HepG2 (cell line): ENCODE data around the gene PDPK1. TPM values are rescaled to one million over a fixed set of nuclear protein-coding genes. Genes with fewer than 3 reads are reported as not detected.
A peak's percentile ranks its signal among the peaks of the same experiment; 100 is the strongest.

Source experiments
- ATF3 ChIP-seq: sonication (generic); formaldehyde crosslinking; IDR thresholded peaks from 2 replicates; pipeline ENCODE4 v1.4.0; 2020; ENCODE audit warnings: missing genetic modification reagents
- ATF7 ChIP-seq, 2 experiments: fragments of 450-650 bp in 1 of 2; sonication (generic) in 1 of 2; formaldehyde crosslinking in 1 of 2; IDR thresholded peaks; 2 replicates each; pipeline versions ENCODE4 v1.4.0 to v1.6.1; 2016 to 2020; ENCODE audit warnings: antibody characterized with exemption in 1 of 2, mild to moderate bottlenecking in 1 of 2, missing genetic modification reagents in 1 of 2
- BCL6 ChIP-seq: IDR thresholded peaks from 2 replicates; pipeline ENCODE4 v1.6.1; 2016; ENCODE audit warnings: missing genetic modification reagents, missing compliant biosample characterization
- BRCA1 ChIP-seq: sonication (generic); formaldehyde crosslinking; IDR thresholded peaks from 2 replicates; pipeline ENCODE4 v1.4.0; 2020; ENCODE audit warnings: missing genetic modification reagents
- ELF1 ChIP-seq: sonication (generic); formaldehyde crosslinking; IDR thresholded peaks from 2 replicates; pipeline ENCODE4 v1.4.0; 2020; ENCODE audit warnings: missing genetic modification reagents
- ELF3 ChIP-seq: IDR thresholded peaks from 2 replicates; pipeline ENCODE4 v1.6.1; 2016; ENCODE audit warnings: missing genetic modification reagents, missing compliant biosample characterization
- FOXC1 ChIP-seq: sonication (generic); formaldehyde crosslinking; IDR thresholded peaks from 2 replicates; pipeline ENCODE4 v1.8.0; 2022; ENCODE audit warnings: mild to moderate bottlenecking, missing genetic modification reagents, borderline replicate concordance
- FOXJ3 ChIP-seq: sonication (generic); formaldehyde crosslinking; IDR thresholded peaks from 2 replicates; pipeline ENCODE4 v1.4.0; 2020; ENCODE audit warnings: missing genetic modification reagents, mild to moderate bottlenecking, borderline replicate concordance
- FOXK1 ChIP-seq: sonication (generic); formaldehyde crosslinking; IDR thresholded peaks from 2 replicates; pipeline ENCODE4 v1.4.0; 2020; ENCODE audit warnings: low read depth, missing genetic modification reagents, borderline replicate concordance
- HHEX ChIP-seq: IDR thresholded peaks from 2 replicates; pipeline ENCODE4 v1.6.1; 2016; ENCODE audit warnings: control low read depth
- IRX3 ChIP-seq: sonication (generic); formaldehyde crosslinking; IDR thresholded peaks from 2 replicates; pipeline ENCODE4 v1.8.1; 2023; ENCODE audit warnings: mild to moderate bottlenecking, low read depth, missing genetic modification reagents, borderline replicate concordance
- KLF9 ChIP-seq: IDR thresholded peaks from 2 replicates; pipeline ENCODE4 v1.6.1; 2016; ENCODE audit warnings: low read depth
- KMT2A ChIP-seq: sonication (generic); formaldehyde crosslinking; IDR thresholded peaks from 2 replicates; pipeline ENCODE4 v1.4.0; 2020; ENCODE audit warnings: missing genetic modification reagents
- MAFG ChIP-seq: sonication (generic); formaldehyde crosslinking; IDR thresholded peaks from 2 replicates; pipeline ENCODE4 v1.5.1; 2020; ENCODE audit warnings: mild to moderate bottlenecking, missing genetic modification reagents
- NCOA2 ChIP-seq: sonication (generic); formaldehyde crosslinking; IDR thresholded peaks from 2 replicates; pipeline ENCODE4 v1.8.0; 2022; ENCODE audit warnings: inconsistent platforms
- NFE2L2 ChIP-seq: fragments of 150-350 bp; IDR thresholded peaks from 2 replicates; pipeline ENCODE4 v1.6.1; 2014; ENCODE audit warnings: low read length
- NFKB2 ChIP-seq: sonication (generic); formaldehyde crosslinking; IDR thresholded peaks from 2 replicates; pipeline ENCODE4 v1.4.0; 2020; ENCODE audit warnings: missing genetic modification reagents, borderline replicate concordance
- NFKBIZ ChIP-seq: IDR thresholded peaks from 2 replicates; pipeline ENCODE4 v1.6.1; 2018; ENCODE audit warnings: missing genetic modification reagents, missing compliant biosample characterization
- NPAS2 ChIP-seq: sonication (generic); formaldehyde crosslinking; IDR thresholded peaks from 2 replicates; pipeline ENCODE4 v1.8.0; 2022; ENCODE audit warnings: mild to moderate bottlenecking, missing genetic modification reagents, borderline replicate concordance
- PAWR ChIP-seq: sonication (generic); formaldehyde crosslinking; IDR thresholded peaks from 2 replicates; pipeline ENCODE4 v1.4.0; 2020; ENCODE audit warnings: missing genetic modification reagents, mild to moderate bottlenecking, borderline replicate concordance
- POGK ChIP-seq: sonication (generic); formaldehyde crosslinking; conservative IDR thresholded peaks from 2 replicates; pipeline ENCODE4 v1.8.0; 2022; ENCODE audit warnings: mild to moderate bottlenecking, moderate library complexity, missing genetic modification reagents
- PRPF4 ChIP-seq: fragments of 200-400 bp; formaldehyde crosslinking; IDR thresholded peaks from 2 replicates; pipeline ENCODE4 v1.6.1; 2016; ENCODE audit warnings: low read length, low read depth; ENCODE audit not compliant: poor library complexity, severe bottlenecking
- RFXAP ChIP-seq: sonication (generic); formaldehyde crosslinking; IDR thresholded peaks from 2 replicates; pipeline ENCODE4 v1.4.0; 2020; ENCODE audit warnings: missing genetic modification reagents, borderline replicate concordance
- SNRNP70 ChIP-seq: fragments of 200-400 bp; formaldehyde crosslinking; IDR thresholded peaks from 2 replicates; pipeline ENCODE4 v1.6.1; 2017; ENCODE audit warnings: mild to moderate bottlenecking, low read depth, low read length, moderate library complexity
- SP4 ChIP-seq: sonication (generic); formaldehyde crosslinking; IDR thresholded peaks from 2 replicates; pipeline ENCODE4 v1.8.1; 2023; ENCODE audit warnings: mild to moderate bottlenecking, missing genetic modification reagents
- ZNF224 ChIP-seq: sonication (generic); formaldehyde crosslinking; IDR thresholded peaks from 2 replicates; pipeline ENCODE4 v1.5.0; 2020; ENCODE audit warnings: mild to moderate bottlenecking, missing genetic modification reagents
- ZNF225 ChIP-seq: sonication (generic); formaldehyde crosslinking; IDR thresholded peaks from 2 replicates; pipeline ENCODE4 v1.4.0; 2020; ENCODE audit warnings: mild to moderate bottlenecking, missing genetic modification reagents
- polyA plus RNA-seq, 8 experiments: library from polyadenylated mRNA; depleted of rRNA in 3 of 8; stranded (reverse) in 7 of 8; unstranded in 1 of 8; fragments of >200 nt; fragmentation: Illumina TruSeq in 4 of 8; extraction: Trizol in 4 of 8; gene quantifications; 2 replicates each; pipeline versions ENCODE4 v1.2.1 to v1.2.3, GENCODE V29; 2011 to 2016; ENCODE audit warnings: low read depth in 4 of 8, missing spikeins in 1 of 8, mixed read lengths in 1 of 8; ENCODE audit not compliant: insufficient read depth in 1 of 8
- total RNA-seq, 5 experiments: library from RNA; depleted of rRNA; stranded (reverse); fragments of >200 nt; fragmentation: Illumina TruSeq; extraction: Trizol; gene quantifications; 2 replicates each; pipeline ENCODE4 v1.2.3, GENCODE V29; 2016; ENCODE audit warnings: low read depth in 1 of 5

Gene PDPK1
- total and polyA plus RNA-seq, 2 of the 13 experiments (the other 11 are each of a cell fraction or from before 2014, with no cell fraction given) = 59.6 to 129 TPM

GRCh38 chr16:2603165-2604015, 65.6 kb downstream of the PDPK1 start (continued):
- peak; percentile 90 for TF ChIP-seq ELF1
- no peak for TF ChIP-seq SNRNP70
- 0 out of 2 replicates have a peak, but pooled peaks have one; percentile 57 for TF ChIP-seq PAWR (CRISPR knock-in tag)
- TF ChIP-seq ZNF225 = 0 out of 2 replicates have a peak, but pooled peaks have one; percentile 47
- TF ChIP-seq KLF9 = peak; percentile 70; the same call in 1 of the 2 replicates
- no peak; the same call in 1 of the 2 replicates for TF ChIP-seq ATF3
- peak; percentile 88; the same call in 1 of the 2 replicates for TF ChIP-seq RFXAP (CRISPR knock-in tag)
- TF ChIP-seq KMT2A (CRISPR knock-in tag) = peak; percentile 99
- TF ChIP-seq POGK (CRISPR knock-in tag) = peak; percentile 75
- no peak for TF ChIP-seq PRPF4
- TF ChIP-seq MAFG (CRISPR knock-in tag) = no peak
- TF ChIP-seq ZNF224 = no peak
- no peak for TF ChIP-seq BRCA1 (CRISPR knock-in tag)
- TF ChIP-seq BCL6 (CRISPR knock-in tag) = peak; percentile 29; the same call in 1 of the 2 replicates
- 0 out of 2 replicates have a peak, but pooled peaks have one; percentile 29 for TF ChIP-seq HHEX (CRISPR knock-in tag)
- TF ChIP-seq ATF7 (IDR thresholded peaks at IDR 0.05) = no peak
- TF ChIP-seq ATF7 (CRISPR knock-in tag; IDR thresholded peaks at IDR 0.05) = no peak
- no peak for TF ChIP-seq NPAS2 (CRISPR knock-in tag)
- TF ChIP-seq IRX3 (CRISPR knock-in tag) = no peak; the same call in 1 of the 2 replicates
- peak; percentile 67; the same call in 1 of the 2 replicates for TF ChIP-seq FOXJ3 (CRISPR knock-in tag)
- peak; percentile 90; the same call in 1 of the 2 replicates for TF ChIP-seq NFKB2 (CRISPR knock-in tag)
- TF ChIP-seq NFE2L2 = no peak
- peak; percentile 28; the same call in 1 of the 2 replicates for TF ChIP-seq ELF3 (CRISPR knock-in tag)
- peak; percentile 64 for TF ChIP-seq NCOA2
- peak; percentile 75; the same call in 1 of the 2 replicates for TF ChIP-seq NFKBIZ (CRISPR knock-in tag)
- TF ChIP-seq FOXK1 (CRISPR knock-in tag) = peak; percentile 81; the same call in 1 of the 2 replicates
- TF ChIP-seq SP4 (CRISPR knock-in tag) = peak; percentile 93
- TF ChIP-seq FOXC1 (CRISPR knock-in tag) = peak; percentile 71; the same call in 1 of the 2 replicates
